Mucosa of gallbladder (tissue), 1 donor: ENCODE data around the gene UBE2Q1. TPM values are rescaled to one million over a fixed set of nuclear protein-coding genes. Genes with fewer than 3 reads are reported as not detected.

Experiments
- DNase-seq: peaks from one replicate; pipeline ENCODE4 v3.0.0-alpha.2; 2020; ENCODE audit warnings: low spot score
- total RNA-seq: library from RNA; stranded (reverse); gene quantifications from one replicate; pipeline ENCODE4 v1.2.1, GENCODE V29; 2021
- donor health status: DM: no; HTN: no; CAD: no.

UBE2Q1 gene
- total RNA-seq, 1 donor from 2014 or later, result 84.0 TPM

DNA sequence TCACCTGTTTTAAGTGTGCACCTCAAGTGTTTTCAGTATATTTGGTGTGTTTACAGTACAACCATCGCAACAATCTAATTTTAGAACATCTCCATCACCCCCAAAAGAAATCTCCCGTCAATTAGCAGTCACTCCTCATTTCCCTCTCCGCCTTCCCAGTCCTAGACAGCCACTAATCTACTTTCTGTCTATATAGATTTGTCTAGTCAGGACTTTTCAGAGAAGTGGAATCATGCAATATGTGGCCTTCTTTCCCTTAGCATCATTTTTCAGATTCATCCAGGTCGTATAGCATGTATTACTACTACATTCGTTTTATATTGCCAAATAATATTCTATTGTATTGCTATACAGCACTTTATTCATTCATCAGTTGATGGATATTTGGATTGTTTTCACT lies 54.6 kb downstream of the UBE2Q1 start:
- no peak for DNase-seq

DNA sequence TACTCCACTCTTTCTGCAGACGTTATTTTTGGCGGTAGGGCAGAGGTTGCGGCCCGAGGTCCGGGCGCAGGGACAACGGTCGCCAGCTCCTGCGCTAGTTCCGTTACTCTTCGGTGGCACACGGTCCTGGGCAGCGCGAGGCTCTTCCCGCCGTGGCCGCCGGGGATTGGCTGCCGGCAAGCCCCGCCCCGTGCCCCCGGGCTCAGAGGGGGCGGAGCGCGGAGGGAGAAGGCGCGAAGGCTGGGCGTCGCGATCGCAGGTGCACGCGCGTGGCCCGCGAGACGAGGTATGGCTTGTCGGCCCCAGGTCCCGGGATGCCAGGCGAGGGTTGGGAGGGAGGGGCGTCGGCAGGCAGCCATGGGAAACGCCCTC lies 55.7 kb downstream of the UBE2Q1 start:
- no peak for DNase-seq

GRCh38 chr1:154502066-154502743 lies 56.3 kb downstream of the UBE2Q1 start, which contains the start of the genes SHE and TDRD10:
TSS of gene SHE (minus strand) at chr1:154502412. CDS start at chr1:154502026, 386 bp downstream.
TSS of gene TDRD10 (plus strand) at chr1:154502219. CDS start at chr1:154506904, 4,685 bp downstream.
- no peak for DNase-seq

DNA sequence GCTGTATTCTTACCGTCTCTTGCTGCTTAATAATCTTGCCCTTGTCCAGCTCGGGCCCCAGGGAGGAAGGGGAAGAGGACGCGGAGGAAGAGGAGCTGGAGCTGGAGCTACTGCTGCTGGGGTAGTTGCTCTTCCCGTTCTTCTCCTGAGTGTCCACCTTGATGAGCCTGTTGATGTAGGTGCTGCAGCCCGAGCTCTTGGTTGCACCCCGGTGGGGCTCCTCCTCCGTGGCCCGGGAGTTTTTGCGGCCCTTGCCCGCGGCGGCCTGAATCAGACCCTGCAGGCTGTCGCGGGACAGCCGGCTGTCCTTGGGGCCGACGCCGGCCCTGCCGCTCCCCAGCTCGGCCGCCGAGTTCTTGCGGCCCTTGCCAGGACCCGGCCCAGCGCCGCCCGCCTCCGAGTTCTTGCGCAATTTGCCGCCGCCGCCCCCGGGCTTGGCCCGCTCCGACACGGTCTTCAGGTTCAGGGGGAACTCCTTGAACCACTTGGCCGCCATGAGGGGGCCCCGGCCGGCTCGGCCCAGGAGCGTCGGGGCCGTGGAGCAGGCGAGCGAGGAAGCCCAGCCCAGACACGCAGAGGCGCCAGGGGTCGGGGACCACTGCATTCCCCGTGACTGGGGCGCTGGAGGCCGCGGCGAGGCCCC lies 56.9 kb downstream of the UBE2Q1 start:
- peak; percentile 30 for DNase-seq

DNA sequence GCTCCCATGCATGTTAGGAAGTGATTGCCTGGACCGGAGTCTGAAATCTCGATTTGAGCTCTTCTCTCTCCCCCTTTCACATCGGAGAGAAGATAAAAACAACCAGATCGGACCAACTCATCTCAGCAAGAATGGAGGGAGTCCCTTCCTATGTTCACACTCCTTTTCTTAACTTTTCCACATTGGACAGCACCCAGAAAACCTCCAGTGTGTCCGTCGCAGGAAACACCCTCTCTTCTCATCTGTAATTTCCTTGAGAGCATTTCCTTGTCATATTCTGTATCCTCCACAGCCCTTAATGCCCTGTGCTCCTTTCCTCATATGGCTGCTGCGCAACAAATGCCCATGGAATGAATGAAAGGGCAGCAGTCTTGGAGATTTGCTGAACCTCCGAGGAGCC lies 57.9 kb downstream of the UBE2Q1 start:
- DNase-seq, result no peak

GRCh38 chr1:154499446-154499845 lies 59.0 kb downstream of the UBE2Q1 start:
- DNase-seq, result no peak

Other genes starting within 250 kb of the UBE2Q1 start
- gene AQP10, start 237.6 kb downstream of the UBE2Q1 start, total RNA-seq, result 0.32 TPM
- gene ATP8B2, start 233.1 kb downstream of the UBE2Q1 start, total RNA-seq, result 32.9 TPM
- gene IL6R, start 153.3 kb downstream of the UBE2Q1 start, total RNA-seq, result 31.2 TPM
- 2.3 TPM for gene TDRD10, start 56.4 kb downstream of the UBE2Q1 start, total RNA-seq
- gene SHE, start 56.2 kb downstream of the UBE2Q1 start, total RNA-seq, result 6.2 TPM
- gene CHRNB2, start 9.1 kb upstream of the UBE2Q1 start, total RNA-seq, result 0.17 TPM
- 146 TPM for gene ADAR, start 49.5 kb upstream of the UBE2Q1 start, total RNA-seq